ENCODE results near the gene SKI. TPM values are rescaled to one million over a fixed set of nuclear protein-coding genes. Genes with fewer than 3 reads are reported as not detected.

Gene SKI
- total RNA-seq, 1 experiment from 2014 or later: 89.5 TPM

DNA sequence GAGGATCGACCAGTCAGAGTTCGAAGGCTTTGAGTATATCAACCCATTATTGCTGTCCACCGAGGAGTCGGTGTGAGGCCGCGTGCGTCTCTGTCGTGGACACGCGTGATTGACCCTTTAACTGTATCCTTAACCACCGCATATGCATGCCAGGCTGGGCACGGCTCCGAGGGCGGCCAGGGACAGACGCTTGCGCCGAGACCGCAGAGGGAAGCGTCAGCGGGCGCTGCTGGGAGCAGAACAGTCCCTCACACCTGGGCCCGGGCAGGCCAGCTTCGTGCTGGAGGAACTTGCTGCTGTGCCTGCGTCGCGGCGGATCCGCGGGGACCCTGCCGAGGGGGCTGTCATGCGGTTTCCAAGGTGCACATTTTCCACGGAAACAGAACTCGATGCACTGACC lies 43.2 kb upstream of the SKI start:
- Histone ChIP-seq H2BK20ac (ENCODE audit: low read depth, low read length, poor library complexity, severe bottlenecking) (no peak overlapping the region), H2AFZ (ENCODE audit: low read length) (no peak overlapping the region), H2BK15ac (ENCODE audit: low read depth, low read length) (no peak overlapping the region), H3K56ac (ENCODE audit: insufficient read length, low read depth, low read length) (no peak overlapping the region), H3K4me1 (ENCODE audit: insufficient read depth, low read length) (no peaks in the 10 kb centered on the region), H4K20me1 (ENCODE audit: control insufficient read depth, insufficient read depth, insufficient read length) (no peaks in the 10 kb centered on the region), H2BK120ac (ENCODE audit: low read depth, low read length, poor library complexity, severe bottlenecking) (no peak overlapping the region), H4K8ac (replicated peaks; ENCODE audit: insufficient read length, low read depth, low read length) (no peak overlapping the region), H3K23me2 (ENCODE audit: insufficient read length, low read depth, low read length, poor library complexity, severe bottlenecking) (no peaks in the 10 kb centered on the region), H3K27me3 (ENCODE audit: insufficient read depth, low read length) (no peaks in the 10 kb centered on the region), H3K9ac (ENCODE audit: extremely low read depth, insufficient read length, low read length) (no peak overlapping the region), H3K14ac (ENCODE audit: insufficient read depth, low read length) (no peak overlapping the region), H4K91ac (ENCODE audit: insufficient read length, low read depth, low read length) (no peak overlapping the region), H4K5ac (ENCODE audit: insufficient read length, low read depth, low read length) (no peak overlapping the region), H2AK5ac (ENCODE audit: insufficient read length, low read length) (no peak overlapping the region), H2BK12ac (ENCODE audit: insufficient read length, low read depth, low read length) (no peak overlapping the region), H3K23ac (ENCODE audit: insufficient read length, low read depth, low read length) (no peak overlapping the region), H3K79me1 (ENCODE audit: insufficient read depth, low read depth, low read length, poor library complexity, severe bottlenecking) (no peaks in the 10 kb centered on the region), H3K9me3 (ENCODE audit: control insufficient read depth, low read depth, low read length) (no peaks in the 10 kb centered on the region), H3K79me2 (ENCODE audit: insufficient read depth, low read length) (no peaks in the 10 kb centered on the region), H3K27ac (ENCODE audit: insufficient read length, low read depth, low read length) (no peak overlapping the region), H3K4me2 (ENCODE audit: insufficient read depth, insufficient read length, low read length) (no peak overlapping the region), H3K4ac (ENCODE audit: low read depth, low read length) (no peak overlapping the region), H2BK5ac (ENCODE audit: insufficient read length, low read length) (no peak overlapping the region), H3T11ph (ENCODE audit: low read length) (no peak overlapping the region), H3K18ac (ENCODE audit: insufficient read length, low read depth, low read length) (no peak overlapping the region)
- no CpG with 5 or more reads among the region's 33 CpGs for WGBS (ENCODE audit: extremely low coverage, insufficient read length, low lambda C conversion rate)
- peaks cover 1% of the 10 kb centered on the region; the same call in 1 of the 2 replicates for H3K27me3 Mint-ChIP-seq (ENCODE audit: low read depth)
- peaks cover 3 to 5% of the 10 kb centered on the region in 2 experiments; a peak in 3 of 4 replicates for H3K4me1 Mint-ChIP-seq
- H3K9me3 Mint-ChIP-seq: no peaks in the 10 kb centered on the region
- TF ChIP-seq, protein P1, sequence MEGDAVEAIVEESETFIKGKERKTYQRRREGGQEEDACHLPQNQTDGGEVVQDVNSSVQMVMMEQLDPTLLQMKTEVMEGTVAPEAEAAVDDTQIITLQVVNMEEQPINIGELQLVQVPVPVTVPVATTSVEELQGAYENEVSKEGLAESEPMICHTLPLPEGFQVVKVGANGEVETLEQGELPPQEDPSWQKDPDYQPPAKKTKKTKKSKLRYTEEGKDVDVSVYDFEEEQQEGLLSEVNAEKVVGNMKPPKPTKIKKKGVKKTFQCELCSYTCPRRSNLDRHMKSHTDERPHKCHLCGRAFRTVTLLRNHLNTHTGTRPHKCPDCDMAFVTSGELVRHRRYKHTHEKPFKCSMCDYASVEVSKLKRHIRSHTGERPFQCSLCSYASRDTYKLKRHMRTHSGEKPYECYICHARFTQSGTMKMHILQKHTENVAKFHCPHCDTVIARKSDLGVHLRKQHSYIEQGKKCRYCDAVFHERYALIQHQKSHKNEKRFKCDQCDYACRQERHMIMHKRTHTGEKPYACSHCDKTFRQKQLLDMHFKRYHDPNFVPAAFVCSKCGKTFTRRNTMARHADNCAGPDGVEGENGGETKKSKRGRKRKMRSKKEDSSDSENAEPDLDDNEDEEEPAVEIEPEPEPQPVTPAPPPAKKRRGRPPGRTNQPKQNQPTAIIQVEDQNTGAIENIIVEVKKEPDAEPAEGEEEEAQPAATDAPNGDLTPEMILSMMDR (conservative IDR thresholded peaks at IDR 0.05): no peak
- H3K27ac Mint-ChIP-seq: no peak overlapping the region
- no peak overlapping the region for H3K4me3 Mint-ChIP-seq
- H3K36me3 Mint-ChIP-seq (ENCODE audit: insufficient read depth in 1 of 3, low read depth in 3 of 3): peaks cover 16 to 39% (median 38%) of the 10 kb centered on the region in 3 experiments; a peak in 6 of 7 replicates
- DNase-seq: no peak
